Endothelial cell of umbilical vein (primary cell): ENCODE data around the gene CHD6. TPM values are rescaled to one million over a fixed set of nuclear protein-coding genes. Genes with fewer than 3 reads are reported as not detected.

ENCODE experiments used
- BruUV-seq: library from RNA; stranded (reverse); fragments of 400-500 nt; replicated peaks from 2 replicates; lab custom pipeline; 2021; lab: Mats Ljungman, UMichigan
- CTCF ChIA-PET: fragments of 300-600, 350-600 bp; sonication (Branson Sonifier 250); formaldehyde crosslinking; loops from one replicate; lab custom pipeline; 2021; ENCODE audit warnings: antibody characterized with exemption, inconsistent platforms; lab: Charles Lee
- POLR2A ChIA-PET: fragments of 300-600, 350-600 bp; sonication (Branson Sonifier 250); formaldehyde crosslinking; loops from one replicate; lab custom pipeline; 2021; ENCODE audit warnings: antibody characterized with exemption, inconsistent platforms; lab: Charles Lee
- DNase-seq: peaks from one replicate; pipeline ENCODE4 v3.0.0-alpha.2; 2011; ENCODE audit warnings: low read depth, low spot score
- FAIRE-seq: peaks from 2 replicates; lab custom pipeline; 2011; peaks lifted over from hg19 to GRCh38; lab: Jason Lieb, UNC
- H2AFZ ChIP-seq: 2 replicates; pipeline ENCODE4 v1.6.0; 2012; ENCODE audit warnings: low read depth, low read length, control low read depth, inconsistent platforms
- H3K27ac ChIP-seq: 2 replicates; pipeline ENCODE4 v1.5.1; 2011; ENCODE audit warnings: low read depth, mild to moderate bottlenecking, control low read depth, low read length, moderate library complexity; ENCODE audit not compliant: insufficient read depth
- H3K27me3 ChIP-seq, 2 experiments: 2 replicates each; pipeline versions ENCODE4 v1.6.0 to v1.6.1; 2011; ENCODE audit warnings: low read length in 2 of 2, mixed read lengths in 1 of 2; ENCODE audit not compliant: control insufficient read depth in 2 of 2, insufficient read depth in 2 of 2
- H3K36me3 ChIP-seq, 2 experiments: 2 replicates in 1 of 2; 3 replicates in 1 of 2; pipeline ENCODE4 v1.5.1; 2011; ENCODE audit warnings: low read length in 2 of 2, mild to moderate bottlenecking in 1 of 2, moderate library complexity in 1 of 2; ENCODE audit not compliant: control insufficient read depth in 2 of 2, insufficient read depth in 2 of 2; ENCODE audit errors: extremely low read depth in 1 of 2
- H3K4me1 ChIP-seq: 3 replicates; pipeline ENCODE4 v1.5.1; 2011; ENCODE audit warnings: mild to moderate bottlenecking, low read length; ENCODE audit not compliant: control insufficient read depth, insufficient read depth; ENCODE audit errors: extremely low read depth
- H3K4me2 ChIP-seq: 2 replicates; pipeline ENCODE4 v1.6.1; 2011; ENCODE audit warnings: low read length, control low read depth, mixed read lengths; ENCODE audit not compliant: insufficient read depth
- H3K4me3 ChIP-seq, 3 experiments: fragments of 200-600 bp in 1 of 3; sonication (generic), shearing (Covaris generic) in 1 of 3; replicated peaks in 1 of 3; 2 replicates each; pipeline ENCODE4 v1.5.1; 2011 to 2016; ENCODE audit warnings: control low read depth in 3 of 3, low read length in 3 of 3, mild to moderate bottlenecking in 2 of 3, inconsistent platforms in 1 of 3, low read depth in 1 of 3, moderate library complexity in 1 of 3; ENCODE audit not compliant: insufficient read depth in 1 of 3
- H3K79me2 ChIP-seq: 2 replicates; pipeline ENCODE4 v1.6.0; 2012; ENCODE audit warnings: low read length, inconsistent platforms; ENCODE audit not compliant: control insufficient read depth, insufficient read depth
- H3K9ac ChIP-seq: replicated peaks from 2 replicates; pipeline ENCODE3; 2011; ENCODE audit warnings: low read length, control low read depth; ENCODE audit not compliant: insufficient read depth; ENCODE audit errors: extremely low read depth
- H3K9me1 ChIP-seq: replicated peaks from 3 replicates; pipeline ENCODE4 v1.6.0; 2011; ENCODE audit warnings: mild to moderate bottlenecking, low read length; ENCODE audit not compliant: control insufficient read depth, insufficient read depth; ENCODE audit errors: extremely low read depth
- H3K9me3 ChIP-seq: replicated peaks from 2 replicates; pipeline ENCODE4 v1.5.1; 2012; ENCODE audit warnings: low read length, inconsistent platforms; ENCODE audit not compliant: control insufficient read depth, insufficient read depth
- H4K20me1 ChIP-seq: replicated peaks from 2 replicates; pipeline ENCODE3; 2011; ENCODE audit warnings: mild to moderate bottlenecking, low read length; ENCODE audit not compliant: control insufficient read depth, insufficient read depth; ENCODE audit errors: extremely low read depth
- EZH2 ChIP-seq: IDR thresholded peaks from 2 replicates; pipeline ENCODE4 v1.6.1; 2012; ENCODE audit warnings: borderline replicate concordance, low read depth, mild to moderate bottlenecking, moderate library complexity, low read length, inconsistent platforms; ENCODE audit not compliant: severe bottlenecking
- FOS ChIP-seq: IDR thresholded peaks from 2 replicates; pipeline ENCODE4 v1.6.1; 2011; ENCODE audit warnings: mild to moderate bottlenecking, low read length, moderate library complexity, borderline replicate concordance; ENCODE audit not compliant: insufficient read depth
- GATA2 ChIP-seq: IDR thresholded peaks from 2 replicates; pipeline ENCODE4 v1.7.0; 2011; ENCODE audit warnings: low read depth, mild to moderate bottlenecking, moderate library complexity, mixed read lengths, low read length; ENCODE audit not compliant: insufficient read length, insufficient read depth
- JUN ChIP-seq: IDR thresholded peaks from 2 replicates; pipeline ENCODE4 v1.6.1; 2011; ENCODE audit warnings: borderline replicate concordance, low read depth; ENCODE audit not compliant: insufficient read length, insufficient read depth
- MYC ChIP-seq: IDR thresholded peaks from one replicate; pipeline ENCODE4 v1.6.1; 2011; ENCODE audit warnings: mild to moderate bottlenecking, low read depth, low read length
- POLR2A ChIP-seq: IDR thresholded peaks from 2 replicates; pipeline ENCODE4 v1.6.1; 2012; ENCODE audit warnings: low read depth, mild to moderate bottlenecking, control low read depth, low read length
- POLR2AphosphoS5 ChIP-seq: IDR thresholded peaks from 2 replicates; pipeline ENCODE4 v1.6.1; 2012; ENCODE audit warnings: low read depth, mild to moderate bottlenecking, control low read depth, low read length, moderate library complexity; ENCODE audit not compliant: insufficient read depth
- dilution Hi-C: fragments of 300-500 bp; cut with MboI; formaldehyde crosslinking; loops from one replicate; pipeline ENCODE4 v1.15.0; 2019; ENCODE audit warnings: low sequenced_read_pairs; ENCODE audit not compliant: extremely low pct_ligation_motif_present
- intact Hi-C: fragments of 100-400 bp; cut with micrococcal nuclease; formaldehyde crosslinking; loops from one replicate; pipeline ENCODE4 v1.10.0; 2022
- polyA plus RNA-seq, 4 experiments: library from polyadenylated mRNA; depleted of rRNA in 3 of 4; stranded (reverse) in 3 of 4; unstranded in 1 of 4; fragments of >200 nt; gene quantifications; 2 replicates each; pipeline versions ENCODE4 v1.2.1 to v1.2.3, GENCODE V29; 2011 to 2012; ENCODE audit warnings: missing spikeins in 1 of 4
- total RNA-seq: library from RNA; stranded (reverse); gene quantifications from 2 replicates; pipeline ENCODE4 v1.2.3, GENCODE V29; 2021
- TF ChIP-seq, protein P1 (sequence below): IDR thresholded peaks from 2 replicates; pipeline ENCODE4 v1.6.1; 2011; ENCODE audit not compliant: insufficient read depth, insufficient read length
- TF ChIP-seq, protein P2 (sequence below), 2 donors: IDR thresholded peaks; 1 replicate in 1 of 2; 2 replicates in 1 of 2; pipeline ENCODE4 v1.5.1; 2011; ENCODE audit warnings: low read length in 2 of 2, mild to moderate bottlenecking in 2 of 2, moderate library complexity in 2 of 2, control low read depth in 1 of 2, inconsistent platforms in 1 of 2, low read depth in 1 of 2; ENCODE audit not compliant: insufficient read depth in 1 of 2; ENCODE audit errors: extremely low read depth in 1 of 2

The CHD6 gene
- total and polyA plus RNA-seq, 2 donors (not counting 3 experiments of a cell fraction or from before 2014, with no cell fraction given), result 7.2 to 33.7 TPM

DNA sequence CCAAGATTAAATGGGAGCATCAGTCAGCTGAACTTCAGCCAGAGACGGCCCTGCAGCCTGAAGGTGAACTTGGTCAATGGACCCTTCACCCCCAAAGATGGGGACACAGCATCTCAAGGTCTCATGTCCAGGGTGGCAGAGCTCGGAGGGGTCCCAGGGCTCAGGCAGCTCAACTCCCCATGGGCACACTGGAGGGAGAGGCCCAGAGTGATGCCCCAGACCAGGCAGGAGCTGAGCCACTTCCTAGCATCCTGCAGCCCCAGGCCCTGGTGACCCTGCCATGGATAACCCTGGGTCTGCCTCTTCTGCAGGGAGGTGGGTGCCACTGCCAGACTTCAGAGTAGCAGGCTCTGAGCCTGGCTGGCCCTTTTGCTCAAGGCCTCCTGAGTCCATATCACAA is 224.1 kb downstream of the CHD6 start:
- CTCF ChIA-PET, result interaction anchor here (0.6 kb wide), 1 partner anchor 676 kb away, joined by 3 read pairs; no protein-coding TSS in a partner anchor
- Histone ChIP-seq H3K4me3 (no peak overlapping the region), H3K9me1 (no peaks in the 10 kb centered on the region), H4K20me1 (no peaks in the 10 kb centered on the region), H3K27me3 (no peaks in the 10 kb centered on the region), H3K36me3 (no peaks in the 10 kb centered on the region), H3K4me1 (no peaks in the 10 kb centered on the region), H3K79me2 (no peaks in the 10 kb centered on the region), H2AFZ (no peak overlapping the region), H3K9ac (no peak overlapping the region), H3K4me2 (no peak overlapping the region), H3K27ac (no peak overlapping the region), H3K9me3 (no peaks in the 10 kb centered on the region)
- no peak for FAIRE-seq
- intact Hi-C loops (no loop called here), dilution Hi-C loops (no loop called here)
- POLR2A ChIA-PET, result no interaction called here
- TF ChIP-seq POLR2AphosphoS5 (no peak), JUN (no peak), GATA2 (no peak), EZH2 (no peak), FOS (no peak), MYC (no peak), POLR2A (no peak)
- TF ChIP-seq, protein P1, sequence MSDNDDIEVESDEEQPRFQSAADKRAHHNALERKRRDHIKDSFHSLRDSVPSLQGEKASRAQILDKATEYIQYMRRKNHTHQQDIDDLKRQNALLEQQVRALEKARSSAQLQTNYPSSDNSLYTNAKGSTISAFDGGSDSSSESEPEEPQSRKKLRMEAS, result no peak
- TF ChIP-seq, protein P2, sequence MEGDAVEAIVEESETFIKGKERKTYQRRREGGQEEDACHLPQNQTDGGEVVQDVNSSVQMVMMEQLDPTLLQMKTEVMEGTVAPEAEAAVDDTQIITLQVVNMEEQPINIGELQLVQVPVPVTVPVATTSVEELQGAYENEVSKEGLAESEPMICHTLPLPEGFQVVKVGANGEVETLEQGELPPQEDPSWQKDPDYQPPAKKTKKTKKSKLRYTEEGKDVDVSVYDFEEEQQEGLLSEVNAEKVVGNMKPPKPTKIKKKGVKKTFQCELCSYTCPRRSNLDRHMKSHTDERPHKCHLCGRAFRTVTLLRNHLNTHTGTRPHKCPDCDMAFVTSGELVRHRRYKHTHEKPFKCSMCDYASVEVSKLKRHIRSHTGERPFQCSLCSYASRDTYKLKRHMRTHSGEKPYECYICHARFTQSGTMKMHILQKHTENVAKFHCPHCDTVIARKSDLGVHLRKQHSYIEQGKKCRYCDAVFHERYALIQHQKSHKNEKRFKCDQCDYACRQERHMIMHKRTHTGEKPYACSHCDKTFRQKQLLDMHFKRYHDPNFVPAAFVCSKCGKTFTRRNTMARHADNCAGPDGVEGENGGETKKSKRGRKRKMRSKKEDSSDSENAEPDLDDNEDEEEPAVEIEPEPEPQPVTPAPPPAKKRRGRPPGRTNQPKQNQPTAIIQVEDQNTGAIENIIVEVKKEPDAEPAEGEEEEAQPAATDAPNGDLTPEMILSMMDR (IDR thresholded peaks at IDR 0.05; ENCODE audit: extremely low read depth in 1 of 2, insufficient read depth in 1 of 2, low read depth in 1 of 2, low read length in 2 of 2), result no peak
- no peak for DNase-seq
- BruUV-seq, result no TSS peak
